GM06990 (cell line): ENCODE results near the gene COQ8A.

Experiments used
- DNase-seq: peaks from one replicate; pipeline ENCODE4 v3.0.0-alpha.2; 2011; ENCODE audit not compliant: insufficient read length; ENCODE audit errors: extremely low read depth
- H3K27me3 ChIP-seq: replicated peaks from 2 replicates; pipeline ENCODE4 v1.6.0; 2011; ENCODE audit warnings: low read length; ENCODE audit not compliant: control insufficient read depth, insufficient read depth
- H3K36me3 ChIP-seq: 2 replicates; pipeline ENCODE4 v1.5.1; 2011; ENCODE audit warnings: low read length; ENCODE audit not compliant: control insufficient read depth, insufficient read depth
- H3K4me3 ChIP-seq: replicated peaks from 2 replicates; pipeline ENCODE4 v1.5.1; 2011; ENCODE audit warnings: low read depth, mild to moderate bottlenecking, control low read depth, low read length
- TF ChIP-seq, protein P1 (sequence below): IDR thresholded peaks from 2 replicates; pipeline ENCODE4 v1.5.1; 2011; ENCODE audit warnings: low read length, control low read depth, mild to moderate bottlenecking, inconsistent platforms; ENCODE audit not compliant: insufficient read depth, poor library complexity, severe bottlenecking

Gene COQ8A

DNA sequence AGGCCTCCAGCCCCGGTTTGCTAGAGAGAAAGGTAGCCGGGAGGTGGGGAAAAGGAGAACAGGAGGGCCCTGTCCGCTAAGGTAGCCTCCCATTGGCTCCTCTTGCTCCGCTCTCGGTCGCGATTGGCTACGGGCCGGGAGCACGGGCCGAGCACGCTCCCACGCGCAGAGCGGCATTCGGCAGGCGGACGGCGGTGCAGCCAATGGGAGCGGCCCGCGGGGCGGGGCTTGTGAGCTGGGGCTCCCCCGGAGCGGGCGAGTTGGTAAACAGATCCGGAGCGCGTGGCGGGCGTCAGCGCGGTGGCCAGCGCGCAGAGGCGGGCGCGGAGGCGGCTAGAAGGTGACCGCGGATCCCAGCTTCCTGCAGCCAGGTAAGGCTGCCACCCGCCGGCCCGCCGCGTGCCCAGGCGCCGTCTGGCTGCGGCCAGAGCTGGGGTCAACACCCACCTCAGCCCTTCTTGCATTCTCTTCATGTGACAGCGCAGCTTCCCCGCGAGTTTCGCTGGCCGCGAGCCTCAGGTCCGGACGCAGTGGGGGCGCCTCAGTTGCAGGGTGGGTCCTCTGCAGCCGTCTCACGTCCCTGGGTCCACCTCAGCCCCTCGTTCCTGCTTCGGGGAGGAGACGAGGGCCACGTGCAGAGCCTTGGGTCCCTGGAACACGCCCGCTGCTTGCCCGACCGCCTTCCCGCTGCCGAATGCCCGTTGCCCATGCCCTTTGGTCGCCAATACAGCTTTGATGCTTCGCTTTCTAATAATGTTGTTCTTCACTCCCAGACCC is at the start of gene COQ8A:
Gene COQ8A (plus strand): TSS at position 266 of the 777 bp plus-strand sequence. CDS start 21,092 bp downstream, outside the sequence.
- TF ChIP-seq, protein P1, sequence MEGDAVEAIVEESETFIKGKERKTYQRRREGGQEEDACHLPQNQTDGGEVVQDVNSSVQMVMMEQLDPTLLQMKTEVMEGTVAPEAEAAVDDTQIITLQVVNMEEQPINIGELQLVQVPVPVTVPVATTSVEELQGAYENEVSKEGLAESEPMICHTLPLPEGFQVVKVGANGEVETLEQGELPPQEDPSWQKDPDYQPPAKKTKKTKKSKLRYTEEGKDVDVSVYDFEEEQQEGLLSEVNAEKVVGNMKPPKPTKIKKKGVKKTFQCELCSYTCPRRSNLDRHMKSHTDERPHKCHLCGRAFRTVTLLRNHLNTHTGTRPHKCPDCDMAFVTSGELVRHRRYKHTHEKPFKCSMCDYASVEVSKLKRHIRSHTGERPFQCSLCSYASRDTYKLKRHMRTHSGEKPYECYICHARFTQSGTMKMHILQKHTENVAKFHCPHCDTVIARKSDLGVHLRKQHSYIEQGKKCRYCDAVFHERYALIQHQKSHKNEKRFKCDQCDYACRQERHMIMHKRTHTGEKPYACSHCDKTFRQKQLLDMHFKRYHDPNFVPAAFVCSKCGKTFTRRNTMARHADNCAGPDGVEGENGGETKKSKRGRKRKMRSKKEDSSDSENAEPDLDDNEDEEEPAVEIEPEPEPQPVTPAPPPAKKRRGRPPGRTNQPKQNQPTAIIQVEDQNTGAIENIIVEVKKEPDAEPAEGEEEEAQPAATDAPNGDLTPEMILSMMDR, result no peak
- H3K4me3 ChIP-seq, result peak within 1 kb of the TSS; percentile 74
- DNase-seq, result peak; percentile 99
- no peaks in the 10 kb centered on the region for H3K27me3 ChIP-seq
- H3K36me3 ChIP-seq, result no peaks in the 10 kb centered on the region

DNA sequence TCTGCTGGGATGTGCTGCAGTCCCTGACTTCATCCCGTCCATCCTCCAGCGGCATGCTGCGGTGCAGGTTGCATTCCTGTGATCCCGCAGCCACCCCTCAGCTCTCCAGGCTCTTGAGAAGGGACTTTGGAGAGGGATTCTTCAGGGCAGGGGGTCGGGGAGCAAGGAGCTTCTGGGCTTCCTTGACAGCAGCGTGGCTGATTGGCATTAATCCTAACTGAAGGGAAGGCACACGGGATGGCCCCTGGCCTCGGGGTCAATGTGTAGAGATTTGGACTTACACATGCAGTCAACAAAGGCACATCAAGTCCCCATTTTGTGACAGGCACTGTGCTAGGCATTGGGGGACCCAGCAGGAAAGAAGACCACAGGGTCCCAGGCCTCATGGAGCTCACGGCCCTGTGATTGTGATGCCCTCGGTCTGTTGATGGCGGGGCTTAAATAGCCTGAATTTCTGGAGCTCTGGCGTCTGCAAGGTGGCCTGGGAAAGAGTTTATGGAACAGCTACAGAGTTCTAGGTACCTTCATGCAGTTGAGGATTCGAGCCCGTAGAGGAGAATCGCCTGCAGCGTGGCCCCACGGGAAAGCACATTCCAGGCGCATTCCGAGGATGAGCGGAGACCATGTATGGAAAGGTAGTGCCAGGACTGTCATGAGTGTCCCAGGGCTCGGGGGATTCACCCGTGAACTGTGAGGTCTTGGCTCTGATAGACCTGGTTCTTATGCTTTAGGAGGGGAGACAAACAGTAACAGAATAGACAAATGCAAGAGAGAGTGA is 49.6 kb upstream of the COQ8A start:
- H3K36me3 ChIP-seq, result peaks cover 11% of the 10 kb centered on the region

DNA sequence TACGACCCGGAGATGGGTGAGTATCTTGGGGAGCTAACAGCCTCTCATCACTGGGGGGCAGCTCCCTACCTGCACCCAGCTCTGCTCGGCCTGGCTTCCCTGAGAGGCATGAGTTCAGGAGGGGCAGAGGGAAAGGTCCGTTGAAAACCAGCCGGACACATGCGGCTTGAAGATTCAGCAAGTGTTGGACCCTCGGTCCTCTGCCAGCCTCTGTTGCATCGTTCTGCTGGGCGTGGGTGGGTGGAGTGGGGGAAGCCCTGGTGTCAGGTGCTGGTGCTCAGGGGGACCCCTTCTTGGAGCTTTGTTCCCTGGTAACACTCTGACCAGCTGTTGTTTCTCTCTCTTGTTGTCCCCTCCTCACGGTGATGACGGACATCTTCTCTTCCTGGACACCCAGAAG is 48.7 kb upstream of the COQ8A start:
- no peaks in the 10 kb centered on the region for H3K27me3 ChIP-seq
- H3K36me3 ChIP-seq, result peaks cover 11% of the 10 kb centered on the region
- no peak overlapping the region for H3K4me3 ChIP-seq
- TF ChIP-seq, protein P1, result no peak
- no peak for DNase-seq

More for the DNA sequence above, 49.6 kb upstream of the COQ8A start:
- no peak for DNase-seq
- TF ChIP-seq, protein P1, result no peak
- no peak overlapping the region for H3K4me3 ChIP-seq
- no peaks in the 10 kb centered on the region for H3K27me3 ChIP-seq

DNA sequence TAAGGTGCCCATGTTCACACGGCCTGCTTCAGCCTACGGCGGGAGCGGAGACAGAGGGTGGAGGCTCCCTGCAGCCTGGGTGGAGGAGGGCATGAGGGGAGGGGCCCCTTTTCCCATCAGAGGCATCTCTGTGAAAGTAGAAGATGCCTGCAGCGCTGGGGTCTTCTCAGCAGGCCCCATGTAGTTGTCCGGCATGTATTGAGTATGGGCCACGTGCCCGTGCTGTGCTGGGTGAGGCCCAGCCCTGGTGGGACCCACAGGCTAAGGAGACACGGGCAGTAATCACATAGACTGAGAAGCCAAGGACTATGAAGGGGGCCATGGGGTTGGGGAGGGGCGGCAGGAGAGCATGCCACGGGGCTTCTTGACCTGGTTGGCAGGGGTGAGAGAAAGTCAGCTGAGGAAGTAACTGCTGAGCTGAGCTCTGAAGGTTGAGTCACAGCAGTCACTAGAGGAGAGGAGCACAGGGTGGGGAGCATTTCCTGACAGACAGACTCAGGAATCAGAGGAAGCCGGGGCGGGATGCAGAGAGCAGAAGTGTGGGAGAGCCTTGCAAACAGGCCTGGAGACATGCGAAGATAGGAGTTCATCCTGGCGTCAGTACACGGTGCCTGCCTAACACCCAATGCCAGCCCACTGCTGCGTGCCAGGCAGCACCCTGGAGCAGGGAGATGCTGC is 48.1 kb upstream of the COQ8A start:
- DNase-seq, result no peak
- TF ChIP-seq, protein P1, result no peak
- Histone ChIP-seq H3K4me3 (no peak overlapping the region), H3K36me3 (peaks cover 11% of the 10 kb centered on the region), H3K27me3 (no peaks in the 10 kb centered on the region)

DNA sequence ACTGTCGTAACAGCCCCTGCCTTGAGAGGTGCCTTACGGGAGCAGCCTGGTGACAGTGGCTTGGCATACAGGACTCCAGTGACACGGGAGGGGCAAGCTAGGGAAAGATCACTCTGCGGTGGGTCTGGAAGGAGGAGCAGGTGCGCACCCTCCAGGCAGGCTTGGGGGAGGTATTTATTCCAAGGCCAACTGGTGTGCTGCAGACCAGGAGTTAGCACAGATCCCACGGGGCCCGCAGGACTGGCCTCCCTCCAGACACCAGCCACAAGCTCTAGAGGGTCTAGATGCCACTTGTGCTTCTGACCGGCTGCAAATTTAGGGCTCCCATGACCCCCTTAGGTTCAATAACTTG is 47.6 kb upstream of the COQ8A start:
- no peak overlapping the region for H3K4me3 ChIP-seq
- TF ChIP-seq, protein P1, result no peak

More for the DNA sequence above, 47.6 kb upstream of the COQ8A start:
- Histone ChIP-seq H3K27me3 (no peaks in the 10 kb centered on the region), H3K36me3 (peaks cover 11% of the 10 kb centered on the region)
- no peak for DNase-seq
